ENCODE data around the gene PABPN1L. TPM values are rescaled to one million over a fixed set of nuclear protein-coding genes. Genes with fewer than 3 reads are reported as not detected.

Gene PABPN1L
- polyA plus RNA-seq, 1 donor: 0.12 TPM

DNA sequence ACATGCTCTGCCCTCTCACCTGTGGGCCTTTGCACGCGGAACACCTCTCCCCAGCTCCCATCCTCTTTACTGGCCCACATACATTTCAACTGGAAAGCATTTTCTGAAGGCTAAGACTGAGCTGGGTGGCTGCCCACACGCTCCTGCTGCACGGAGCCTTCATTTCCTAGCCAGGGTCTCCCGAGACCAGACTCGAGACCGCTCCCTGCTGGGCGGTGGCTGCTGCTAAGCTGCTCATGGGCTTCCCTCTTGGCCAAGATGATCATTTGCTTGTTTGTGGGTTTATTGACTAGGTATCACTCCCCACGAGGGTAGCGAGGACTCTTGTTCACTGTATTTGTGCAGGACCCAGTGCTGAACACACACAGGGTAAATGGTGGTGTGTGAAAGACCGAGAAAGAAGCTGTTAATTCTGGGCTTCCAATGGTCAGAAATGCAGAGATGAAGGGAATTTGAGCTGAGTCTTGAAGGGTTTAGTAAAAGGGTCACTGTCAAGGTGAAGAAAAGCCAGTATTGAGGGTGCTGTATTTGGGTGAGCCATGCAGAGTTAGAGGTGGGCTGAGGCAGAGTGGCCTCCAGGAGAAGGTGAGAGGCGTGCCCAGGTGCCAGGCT, 8.6 kb downstream of the PABPN1L start:
- no CpG with 5 or more reads among the region's 12 CpGs for WGBS (ENCODE audit: insufficient coverage, low lambda C conversion rate)
- H3K27ac ChIP-seq (ENCODE audit: low read length): peak overlapping the region; percentile 70
- no peaks in the 10 kb centered on the region for H3K27me3 ChIP-seq (ENCODE audit: control insufficient read depth, insufficient read depth, low read length)
- H3K4me3 ChIP-seq (ENCODE audit: low read length): peak overlapping the region; percentile 100
- H3K36me3 ChIP-seq (ENCODE audit: control insufficient read depth, insufficient read depth, low read length): peaks cover 52% of the 10 kb centered on the region
- peaks cover 3% of the 10 kb centered on the region for H3K9me3 ChIP-seq (ENCODE audit: control insufficient read depth, low read depth, low read length)
- DNase-seq: peak; percentile 72 to 74
- peaks cover 17% of the 10 kb centered on the region for H3K4me1 ChIP-seq (ENCODE audit: control insufficient read depth, insufficient read depth, low read length)

DNA sequence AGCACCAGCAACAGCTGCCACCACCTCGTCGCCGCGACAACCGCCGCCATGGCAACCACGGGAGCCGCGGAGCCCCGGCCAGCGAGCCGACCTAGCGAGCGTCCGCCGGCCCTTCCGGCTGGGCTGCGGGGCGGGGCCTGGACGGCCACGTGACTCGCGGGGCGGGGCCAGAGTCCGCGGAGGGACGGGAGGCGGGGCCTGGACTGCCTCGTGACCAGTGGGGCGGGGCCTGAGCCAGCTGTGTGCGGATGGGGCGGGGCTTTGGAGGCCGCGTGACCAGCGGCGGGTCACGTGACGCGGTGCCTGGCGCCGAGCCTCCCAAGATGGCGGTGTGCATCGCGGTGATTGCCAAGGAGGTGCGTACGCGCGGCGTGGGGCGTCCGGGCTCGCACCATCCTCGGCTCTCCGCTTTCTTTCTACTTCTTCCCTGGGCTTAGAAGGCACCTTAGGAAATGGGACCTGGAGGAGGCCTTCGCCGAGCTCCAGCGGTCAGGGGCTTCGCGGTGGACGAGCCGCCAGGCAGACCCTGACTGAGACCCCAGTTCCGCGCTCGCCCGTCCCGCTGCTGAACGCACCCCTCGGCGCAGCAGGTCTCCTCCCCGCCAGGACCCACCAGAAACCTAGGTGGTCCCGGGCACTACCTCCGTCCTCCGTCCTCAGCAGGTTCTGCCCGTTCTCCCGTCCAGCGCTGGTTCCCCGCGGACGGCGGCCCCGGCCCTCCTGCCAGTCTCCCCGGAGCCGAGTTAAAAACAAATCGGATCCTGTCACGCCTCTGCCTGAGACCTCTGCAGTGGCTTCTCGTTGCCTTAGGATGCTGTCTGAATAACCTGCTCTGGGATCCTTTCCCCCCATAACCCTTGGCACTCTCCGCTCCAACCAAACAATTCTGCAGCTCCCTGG, 9.4 kb downstream of the PABPN1L start, which contains the start of the genes GALNS and TRAPPC2L:
Gene GALNS, minus strand, starts transcription at position 120 of the 900 bp plus-strand sequence. Its CDS starts 70 bp downstream, at position 50.
Gene TRAPPC2L, plus strand, starts transcription at position 300 of the 900 bp plus-strand sequence. Its CDS starts 24 bp downstream, at position 324.
- Histone ChIP-seq H3K9me3 (ENCODE audit: control insufficient read depth, low read depth, low read length) (no peaks in the 10 kb centered on the region), H3K27ac (ENCODE audit: low read length) (peak within 1 kb of the TSS; percentile 70), H3K36me3 (ENCODE audit: control insufficient read depth, insufficient read depth, low read length) (peaks cover 44% of the 10 kb centered on the region), H3K27me3 (ENCODE audit: control insufficient read depth, insufficient read depth, low read length) (no peaks in the 10 kb centered on the region), H3K4me3 (ENCODE audit: low read length) (peak within 1 kb of the TSS; percentile 100), H3K4me1 (ENCODE audit: control insufficient read depth, insufficient read depth, low read length) (peaks cover 17% of the 10 kb centered on the region)
- DNase-seq: peak; percentile 93 to 96
- WGBS (ENCODE audit: insufficient coverage, low lambda C conversion rate): no CpG with 5 or more reads among the region's 87 CpGs

- no CpG with 5 or more reads among the region's 53 CpGs for WGBS (ENCODE audit: insufficient coverage, low lambda C conversion rate)
- H3K4me1 ChIP-seq (ENCODE audit: control insufficient read depth, insufficient read depth, low read length): peaks cover 17% of the 10 kb centered on the region
- peaks cover 38% of the 10 kb centered on the region for H3K36me3 ChIP-seq (ENCODE audit: control insufficient read depth, insufficient read depth, low read length)
Measured at GRCh38 chr16:88856122-88856827, 10.2 kb downstream of the PABPN1L start.

GRCh38 chr16:88855736-88856121, 10.7 kb downstream of the PABPN1L start:
- H3K9me3 ChIP-seq (ENCODE audit: control insufficient read depth, low read depth, low read length): peaks cover 3% of the 10 kb centered on the region
- peak overlapping the region; percentile 60 for H3K4me3 ChIP-seq (ENCODE audit: low read length)
- no peak for DNase-seq
- peaks cover 17% of the 10 kb centered on the region for H3K4me1 ChIP-seq (ENCODE audit: control insufficient read depth, insufficient read depth, low read length)
- no peaks in the 10 kb centered on the region for H3K27me3 ChIP-seq (ENCODE audit: control insufficient read depth, insufficient read depth, low read length)
- WGBS (ENCODE audit: insufficient coverage, low lambda C conversion rate): no CpG with 5 or more reads among the region's 13 CpGs
- peaks cover 35% of the 10 kb centered on the region for H3K36me3 ChIP-seq (ENCODE audit: control insufficient read depth, insufficient read depth, low read length)
- H3K27ac ChIP-seq (ENCODE audit: low read length): no peak overlapping the region

More at GRCh38 chr16:88856122-88856827, 10.2 kb downstream of the PABPN1L start:
- Histone ChIP-seq H3K9me3 (ENCODE audit: control insufficient read depth, low read depth, low read length) (peaks cover 3% of the 10 kb centered on the region), H3K27me3 (ENCODE audit: control insufficient read depth, insufficient read depth, low read length) (no peaks in the 10 kb centered on the region), H3K27ac (ENCODE audit: low read length) (no peak overlapping the region), H3K4me3 (ENCODE audit: low read length) (peak overlapping the region; percentile 60)
- peak in 1 of 2 donors; percentile 18 for DNase-seq

DNA sequence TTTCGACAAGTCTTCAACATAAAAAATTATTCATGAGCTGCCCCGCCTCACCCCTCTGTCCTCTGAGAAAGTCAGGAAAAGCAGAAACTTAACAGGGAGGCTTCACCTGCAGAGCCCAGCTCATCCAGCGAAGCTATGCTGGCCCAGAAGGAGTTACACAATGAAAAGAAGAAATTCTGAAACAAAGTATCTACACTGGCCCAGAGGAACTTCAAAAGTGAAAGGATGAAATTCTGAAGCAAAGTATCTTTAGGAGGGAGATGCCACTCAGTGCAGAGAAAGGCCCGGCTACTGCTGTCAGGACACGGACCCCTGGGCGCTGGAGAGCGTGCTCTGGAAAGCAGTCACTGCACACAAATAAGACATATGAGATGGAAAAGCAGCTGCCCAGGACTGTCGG, 11.3 kb downstream of the PABPN1L start:
- no peak overlapping the region for H3K4me3 ChIP-seq (ENCODE audit: low read length)
- H3K4me1 ChIP-seq (ENCODE audit: control insufficient read depth, insufficient read depth, low read length): peaks cover 17% of the 10 kb centered on the region
- H3K27me3 ChIP-seq (ENCODE audit: control insufficient read depth, insufficient read depth, low read length): no peaks in the 10 kb centered on the region
- no peak for DNase-seq
- H3K27ac ChIP-seq (ENCODE audit: low read length): no peak overlapping the region
- H3K9me3 ChIP-seq (ENCODE audit: control insufficient read depth, low read depth, low read length): peaks cover 3% of the 10 kb centered on the region
- H3K36me3 ChIP-seq (ENCODE audit: control insufficient read depth, insufficient read depth, low read length): peaks cover 33% of the 10 kb centered on the region
- WGBS (ENCODE audit: insufficient coverage, low lambda C conversion rate): no CpG with 5 or more reads among the region's 8 CpGs

- Histone ChIP-seq H3K27ac (ENCODE audit: low read length) (no peak overlapping the region), H3K27me3 (ENCODE audit: control insufficient read depth, insufficient read depth, low read length) (no peaks in the 10 kb centered on the region), H3K4me3 (ENCODE audit: low read length) (no peak overlapping the region), H3K36me3 (ENCODE audit: control insufficient read depth, insufficient read depth, low read length) (peaks cover 33% of the 10 kb centered on the region), H3K4me1 (ENCODE audit: control insufficient read depth, insufficient read depth, low read length) (peaks cover 17% of the 10 kb centered on the region), H3K9me3 (ENCODE audit: control insufficient read depth, low read depth, low read length) (peaks cover 3% of the 10 kb centered on the region)
- DNase-seq: no peak
- WGBS (ENCODE audit: insufficient coverage, low lambda C conversion rate): no CpG with 5 or more reads among the region's 20 CpGs
Measured at GRCh38 chr16:88854306-88855111, 12.0 kb downstream of the PABPN1L start.

DNA sequence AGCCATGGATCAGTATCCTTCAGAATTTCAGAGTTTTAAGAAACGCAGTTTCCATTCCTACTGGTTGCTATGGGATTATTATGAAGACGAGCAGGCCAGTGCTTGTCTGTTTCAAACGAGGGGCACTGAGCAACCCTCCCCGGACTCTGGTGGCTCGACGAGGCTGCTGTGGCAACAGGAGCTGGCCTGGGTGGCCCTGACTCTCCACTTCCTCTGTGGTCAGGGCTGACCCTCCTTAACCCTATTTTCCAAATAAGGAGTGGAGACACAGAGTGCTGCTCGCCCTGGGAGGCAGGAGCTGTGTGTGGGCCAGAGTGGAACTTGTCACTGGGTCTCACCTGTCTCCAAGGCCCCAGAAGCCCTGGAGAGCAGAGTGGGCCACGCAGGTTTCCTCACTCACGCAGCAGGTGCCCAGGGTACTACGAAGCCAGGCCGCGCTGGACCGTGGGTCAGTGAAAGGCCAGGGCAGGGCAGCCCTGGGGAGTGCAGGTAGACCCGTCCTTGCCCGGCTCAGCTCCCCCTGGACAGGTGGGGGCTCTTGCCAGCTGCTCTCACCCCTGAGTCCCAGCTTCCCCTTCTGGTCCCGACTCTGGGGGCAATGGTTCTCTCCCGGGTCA, 13.0 kb downstream of the PABPN1L start:
- Histone ChIP-seq H3K4me1 (ENCODE audit: control insufficient read depth, insufficient read depth, low read length) (peaks cover 16% of the 10 kb centered on the region), H3K4me3 (ENCODE audit: low read length) (no peak overlapping the region), H3K9me3 (ENCODE audit: control insufficient read depth, low read depth, low read length) (peaks cover 3% of the 10 kb centered on the region), H3K36me3 (ENCODE audit: control insufficient read depth, insufficient read depth, low read length) (peaks cover 24% of the 10 kb centered on the region), H3K27ac (ENCODE audit: low read length) (no peak overlapping the region), H3K27me3 (ENCODE audit: control insufficient read depth, insufficient read depth, low read length) (no peaks in the 10 kb centered on the region)
- DNase-seq: no peak
- WGBS (ENCODE audit: insufficient coverage, low lambda C conversion rate): no CpG with 5 or more reads among the region's 17 CpGs

DNA sequence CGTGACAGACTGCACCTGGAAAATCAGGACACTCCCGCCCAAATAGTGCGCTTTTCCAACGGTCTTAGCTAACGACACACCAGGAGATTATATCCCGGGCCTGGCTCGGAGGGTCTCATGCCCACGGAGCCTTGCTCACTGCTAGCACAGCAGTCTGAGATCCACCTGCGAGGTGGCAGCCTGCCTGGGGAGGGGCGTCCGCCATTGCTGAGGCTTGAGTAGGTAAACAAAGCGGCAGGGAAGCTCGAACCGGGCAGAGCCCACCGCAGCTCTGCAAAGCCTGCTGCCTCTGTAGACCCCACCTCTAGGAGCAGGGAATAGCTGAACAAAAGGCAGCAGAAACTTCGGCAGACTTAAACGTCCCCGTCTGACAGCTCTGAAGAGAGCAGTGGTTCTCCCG, 14.8 kb downstream of the PABPN1L start:
- no peak for DNase-seq
- Histone ChIP-seq H3K4me3 (ENCODE audit: low read length) (no peak overlapping the region), H3K9me3 (ENCODE audit: control insufficient read depth, low read depth, low read length) (peaks cover 3% of the 10 kb centered on the region), H3K4me1 (ENCODE audit: control insufficient read depth, insufficient read depth, low read length) (peaks cover 10% of the 10 kb centered on the region), H3K27ac (ENCODE audit: low read length) (no peak overlapping the region), H3K36me3 (ENCODE audit: control insufficient read depth, insufficient read depth, low read length) (peaks cover 29% of the 10 kb centered on the region), H3K27me3 (ENCODE audit: control insufficient read depth, insufficient read depth, low read length) (no peaks in the 10 kb centered on the region)
- WGBS (ENCODE audit: insufficient coverage, low lambda C conversion rate): no CpG with 5 or more reads among the region's 19 CpGs

DNA sequence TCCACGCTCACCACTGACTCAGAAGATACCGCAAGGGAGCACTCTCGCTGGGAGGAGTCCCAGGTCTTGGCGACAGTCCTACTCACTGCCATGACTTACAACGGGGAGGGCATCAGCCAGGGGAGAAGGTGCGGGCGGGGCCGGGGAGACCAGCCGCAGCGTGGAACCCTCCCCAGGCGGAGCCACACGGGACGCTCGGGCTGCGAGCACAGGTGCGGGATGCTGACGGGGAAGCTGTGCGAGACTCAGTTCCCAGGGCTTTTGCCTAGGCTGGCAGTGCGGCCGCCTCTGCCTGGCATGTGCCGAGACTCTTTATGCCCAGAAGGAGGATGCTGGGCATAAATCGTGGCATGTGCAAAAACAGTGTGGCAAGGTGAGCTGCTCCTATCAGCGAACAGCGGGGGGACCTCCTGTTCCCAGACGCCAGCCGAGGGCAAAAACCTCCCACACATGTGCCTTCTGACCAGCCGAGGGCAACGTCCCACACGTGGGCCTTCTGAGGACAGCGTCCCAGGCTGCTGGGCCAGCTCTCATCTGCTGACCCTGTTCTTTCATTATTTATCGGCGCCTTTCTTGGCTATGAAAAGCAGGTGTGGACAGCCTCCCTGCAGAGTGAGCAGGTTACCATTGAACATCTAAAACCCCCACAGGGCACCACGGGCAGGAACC, 15.8 kb downstream of the PABPN1L start:
- DNase-seq: no peak
- no peak overlapping the region for H3K4me3 ChIP-seq (ENCODE audit: low read length)
- peaks cover 29% of the 10 kb centered on the region for H3K36me3 ChIP-seq (ENCODE audit: control insufficient read depth, insufficient read depth, low read length)
- peaks cover 3% of the 10 kb centered on the region for H3K9me3 ChIP-seq (ENCODE audit: control insufficient read depth, low read depth, low read length)
- H3K27ac ChIP-seq (ENCODE audit: low read length): no peak overlapping the region
- no CpG with 5 or more reads among the region's 33 CpGs for WGBS (ENCODE audit: insufficient coverage, low lambda C conversion rate)
- no peaks in the 10 kb centered on the region for H3K27me3 ChIP-seq (ENCODE audit: control insufficient read depth, insufficient read depth, low read length)
- H3K4me1 ChIP-seq (ENCODE audit: control insufficient read depth, insufficient read depth, low read length): peaks cover 5% of the 10 kb centered on the region

All from large intestine (tissue), 3 donors.